Measurements from ENCODE around the gene HOXD1.

Gene HOXD1

DNA sequence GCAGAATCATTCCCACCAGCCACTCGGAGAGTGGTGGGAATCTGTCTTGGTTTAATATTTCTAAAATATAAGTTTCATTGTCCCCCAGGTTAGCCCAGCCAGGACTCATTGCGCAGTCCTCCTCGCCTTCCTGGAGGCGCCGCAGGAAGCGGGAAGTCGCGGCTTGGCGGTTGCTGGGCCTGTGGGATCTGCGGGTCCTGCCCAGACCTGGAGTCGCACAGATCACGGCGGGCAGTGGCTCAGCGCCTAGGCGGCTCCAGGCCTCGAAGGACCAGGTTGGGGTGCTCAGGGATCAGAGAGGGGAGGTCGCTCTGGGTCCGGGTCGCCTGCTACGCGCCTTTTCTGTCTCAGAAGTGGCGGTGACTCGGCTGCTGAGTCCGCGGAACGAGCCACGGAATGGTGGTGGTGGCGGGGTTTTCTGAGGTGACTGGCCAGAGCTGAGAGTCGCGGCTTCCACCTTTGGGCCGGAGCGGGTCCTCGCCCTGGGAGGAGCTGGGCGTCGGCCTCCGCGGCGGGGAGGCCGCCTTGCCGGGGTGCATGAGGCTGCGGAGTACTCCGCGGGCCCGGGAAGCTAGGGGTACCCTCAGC, 28.7 kb upstream of the HOXD1 start:
- no peak overlapping the region for H3K27ac ChIP-seq
- TF ChIP-seq, protein P1, sequence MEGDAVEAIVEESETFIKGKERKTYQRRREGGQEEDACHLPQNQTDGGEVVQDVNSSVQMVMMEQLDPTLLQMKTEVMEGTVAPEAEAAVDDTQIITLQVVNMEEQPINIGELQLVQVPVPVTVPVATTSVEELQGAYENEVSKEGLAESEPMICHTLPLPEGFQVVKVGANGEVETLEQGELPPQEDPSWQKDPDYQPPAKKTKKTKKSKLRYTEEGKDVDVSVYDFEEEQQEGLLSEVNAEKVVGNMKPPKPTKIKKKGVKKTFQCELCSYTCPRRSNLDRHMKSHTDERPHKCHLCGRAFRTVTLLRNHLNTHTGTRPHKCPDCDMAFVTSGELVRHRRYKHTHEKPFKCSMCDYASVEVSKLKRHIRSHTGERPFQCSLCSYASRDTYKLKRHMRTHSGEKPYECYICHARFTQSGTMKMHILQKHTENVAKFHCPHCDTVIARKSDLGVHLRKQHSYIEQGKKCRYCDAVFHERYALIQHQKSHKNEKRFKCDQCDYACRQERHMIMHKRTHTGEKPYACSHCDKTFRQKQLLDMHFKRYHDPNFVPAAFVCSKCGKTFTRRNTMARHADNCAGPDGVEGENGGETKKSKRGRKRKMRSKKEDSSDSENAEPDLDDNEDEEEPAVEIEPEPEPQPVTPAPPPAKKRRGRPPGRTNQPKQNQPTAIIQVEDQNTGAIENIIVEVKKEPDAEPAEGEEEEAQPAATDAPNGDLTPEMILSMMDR (IDR thresholded peaks at IDR 0.05): no peak
- no peak for TF ChIP-seq ZFX (IDR thresholded peaks at IDR 0.05; ENCODE audit: borderline replicate concordance)

DNA sequence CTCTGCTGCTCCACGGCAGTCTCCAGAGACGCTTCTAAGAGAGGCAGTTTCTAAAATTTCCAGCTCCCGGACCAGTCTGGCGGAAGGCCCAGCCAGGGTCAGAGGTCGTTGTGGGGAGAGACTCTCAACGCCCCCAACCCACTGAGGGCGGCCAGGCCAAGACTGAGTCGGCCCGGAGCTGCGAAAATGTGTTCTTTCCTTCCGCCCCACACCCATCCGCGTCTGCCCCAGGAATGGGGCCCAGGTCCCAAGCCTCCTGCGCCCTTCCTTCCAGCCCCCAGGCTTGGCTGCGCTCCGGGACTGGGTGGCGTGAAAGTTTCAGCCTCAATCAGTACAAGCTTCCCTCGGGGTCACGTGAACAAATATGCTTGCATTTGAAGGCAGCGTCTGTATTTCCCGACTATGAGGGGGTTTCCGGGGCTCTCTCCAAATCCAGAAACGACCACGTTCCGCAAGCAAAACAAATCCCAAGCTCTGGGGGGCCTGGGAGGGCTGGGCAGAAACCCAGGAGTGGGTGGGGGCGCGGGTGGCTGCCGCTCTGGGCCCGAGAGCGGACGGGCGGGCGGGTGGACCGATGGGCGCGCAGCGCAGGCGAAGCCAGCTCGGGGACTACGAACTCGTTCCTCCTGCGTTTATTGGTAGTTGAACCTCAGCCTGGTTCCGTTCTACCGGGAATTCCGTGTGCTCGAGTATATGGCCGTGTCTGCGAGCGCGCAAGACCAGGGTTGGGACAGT, 28.1 kb upstream of the HOXD1 start:
- TF ChIP-seq ZFX (IDR thresholded peaks at IDR 0.05; ENCODE audit: borderline replicate concordance): no peak
- TF ChIP-seq, protein P1 (IDR thresholded peaks at IDR 0.05): no peak
- H3K27ac ChIP-seq: no peak overlapping the region

DNA sequence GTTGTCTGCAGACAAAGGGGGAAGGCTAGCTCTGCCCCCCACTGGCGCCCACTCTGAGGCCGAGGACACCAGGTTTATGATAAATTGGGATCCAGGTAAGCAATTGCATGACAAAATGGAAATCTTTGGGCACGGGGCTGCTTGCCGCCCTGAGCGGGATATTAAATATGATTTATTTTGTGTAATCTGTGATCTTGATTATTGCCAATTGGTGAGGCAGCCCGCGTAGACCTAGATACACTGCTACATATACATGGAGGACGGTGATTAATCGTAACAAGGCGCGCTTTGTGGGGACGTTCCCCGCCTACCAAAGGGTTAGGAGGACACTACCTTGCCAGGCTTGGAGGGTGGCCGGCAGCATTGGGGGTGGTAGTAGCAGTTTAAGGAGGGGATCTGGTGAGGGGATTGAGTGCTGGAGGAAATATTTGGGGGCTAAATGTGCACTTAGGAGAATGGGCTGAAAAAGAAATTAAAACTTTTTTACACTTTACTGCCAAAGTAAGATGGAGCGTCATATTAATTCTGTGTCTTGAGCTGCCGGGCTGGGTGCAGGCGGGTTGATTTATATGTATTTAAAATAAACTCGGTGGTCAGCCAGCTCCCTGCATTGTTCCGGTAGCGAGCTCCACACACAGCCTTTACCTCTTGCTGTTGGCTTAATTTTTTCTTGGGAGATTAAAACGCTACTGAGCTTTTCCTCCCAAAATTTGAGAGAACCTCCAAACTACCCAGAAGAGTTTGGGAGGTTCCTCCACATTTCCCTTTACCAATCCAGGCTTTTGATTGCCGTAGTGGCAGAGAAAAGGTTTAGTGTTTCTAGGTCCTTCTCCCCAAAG, 27.3 kb upstream of the HOXD1 start:
- H3K27ac ChIP-seq: no peak overlapping the region
- TF ChIP-seq ZFX (IDR thresholded peaks at IDR 0.05; ENCODE audit: borderline replicate concordance): no peak
- TF ChIP-seq, protein P1 (IDR thresholded peaks at IDR 0.05): no peak

DNA sequence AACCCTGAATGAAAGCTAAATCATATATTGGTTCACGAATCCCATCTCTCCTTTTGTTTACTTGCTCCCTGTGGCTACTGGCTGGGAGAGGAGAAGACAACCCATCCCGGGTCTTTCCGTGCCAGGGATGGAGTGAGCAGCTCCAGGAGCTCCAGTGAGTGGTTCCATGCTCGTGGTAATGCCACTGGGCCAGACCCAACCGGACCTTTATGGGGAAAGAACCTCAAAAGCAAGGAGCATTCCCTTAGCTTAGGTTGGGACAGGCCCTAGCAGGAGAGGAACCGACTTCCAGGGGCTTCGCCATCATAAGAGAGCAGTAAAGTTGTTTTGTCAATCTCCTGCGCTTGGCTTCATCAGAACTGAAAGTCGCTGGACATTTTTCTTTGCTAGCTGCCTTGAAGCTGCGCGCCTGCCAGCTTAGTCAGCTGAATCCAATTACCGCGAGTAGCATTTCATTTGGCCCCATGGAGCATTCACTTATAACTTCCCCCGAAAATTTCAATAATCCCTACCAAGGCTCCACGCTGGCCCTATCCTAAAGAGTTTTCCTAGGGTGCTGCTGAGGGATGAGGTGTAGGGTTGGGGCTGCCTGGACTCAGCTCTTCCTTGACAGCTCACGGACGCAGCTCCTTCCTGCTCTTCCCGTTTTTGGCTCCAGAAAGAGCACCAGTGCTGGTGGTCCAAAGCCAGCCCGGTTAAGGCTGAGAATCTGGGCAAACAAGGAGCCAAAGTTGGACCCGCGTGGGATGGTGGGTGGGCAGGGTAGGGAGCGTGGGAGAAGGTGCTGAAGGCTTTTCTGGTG, 26.4 kb upstream of the HOXD1 start:
- H3K27ac ChIP-seq: no peak overlapping the region

DNA sequence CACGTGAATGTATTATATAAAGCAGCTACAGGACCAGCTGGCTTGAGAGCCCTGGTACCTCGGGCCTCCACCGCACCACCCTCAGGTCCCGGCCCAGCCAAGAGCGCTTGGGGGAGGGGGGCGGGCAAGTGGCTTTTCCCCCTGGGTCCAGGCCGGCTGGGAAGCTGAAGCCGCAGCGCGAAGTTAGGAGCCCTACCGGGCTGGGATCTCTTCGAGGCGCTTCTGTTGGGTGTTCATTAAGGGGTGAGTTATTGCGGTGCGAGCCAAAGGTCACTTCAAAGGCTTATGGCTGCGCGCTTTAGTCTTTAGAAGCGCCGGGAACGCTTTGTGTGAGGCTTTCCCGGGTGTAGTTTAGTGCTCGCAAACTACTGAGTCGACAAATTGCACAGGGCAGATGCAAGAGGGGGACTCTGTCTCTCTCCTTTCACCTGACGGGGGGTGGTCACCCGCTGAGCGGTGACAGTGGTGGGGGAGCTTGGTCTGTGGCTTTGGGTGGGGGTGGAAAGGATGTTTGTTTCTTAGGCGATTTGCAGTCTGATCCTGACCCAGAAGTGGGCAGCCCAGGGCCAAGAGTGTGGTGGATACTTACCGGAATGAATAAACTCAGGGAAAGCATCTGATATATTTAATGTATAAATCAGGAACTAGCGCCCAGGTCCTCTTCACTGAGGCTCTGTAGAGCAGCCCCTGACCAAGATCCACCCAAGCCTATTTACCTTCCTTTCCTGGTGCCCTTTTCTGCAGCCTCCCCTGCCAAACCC, 25.4 kb upstream of the HOXD1 start:
- TF ChIP-seq, protein P1 (IDR thresholded peaks at IDR 0.05): no peak
- TF ChIP-seq ZFX (IDR thresholded peaks at IDR 0.05; ENCODE audit: borderline replicate concordance): no peak
- no peak overlapping the region for H3K27ac ChIP-seq

More for the DNA sequence above, 26.4 kb upstream of the HOXD1 start:
- no peak for TF ChIP-seq ZFX (IDR thresholded peaks at IDR 0.05; ENCODE audit: borderline replicate concordance)
- TF ChIP-seq, protein P1 (IDR thresholded peaks at IDR 0.05): no peak

DNA sequence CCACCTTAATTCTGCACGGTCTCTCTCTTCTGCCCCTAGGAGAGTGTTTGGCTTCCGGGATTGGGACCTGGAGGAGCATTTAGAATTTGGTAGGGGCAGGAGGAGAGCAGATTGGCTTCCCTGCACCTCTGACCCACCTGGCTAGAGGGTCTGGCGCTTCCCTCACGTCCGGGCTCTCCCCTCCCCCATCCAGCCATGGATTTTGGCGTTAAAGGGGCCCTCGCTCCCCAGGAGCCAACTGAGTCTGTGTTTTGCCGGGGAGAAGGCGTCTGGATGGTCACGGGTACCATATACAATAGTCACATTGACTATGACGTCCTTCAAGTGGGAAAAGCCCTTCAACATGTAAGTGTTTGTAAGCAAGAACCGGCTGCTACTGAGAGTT, 24.8 kb upstream of the HOXD1 start:
- TF ChIP-seq, protein P1 (IDR thresholded peaks at IDR 0.05): no peak
- no peak for TF ChIP-seq ZFX (IDR thresholded peaks at IDR 0.05; ENCODE audit: borderline replicate concordance)

More for the DNA sequence above, 24.8 kb upstream of the HOXD1 start:
- no peak overlapping the region for H3K27ac ChIP-seq

Data from 22Rv1 (cell line).